HG03442 (cell line): ENCODE measurements around the gene DDX56.
A peak's percentile ranks its signal among the peaks of the same experiment; 100 is the strongest.
"Not testable (repeated sequence)": the region's sequence is repeated elsewhere in the genome, so short reads cannot be mapped to it uniquely, and the experiment has no call there.

Source experiments
- ATAC-seq: cut with Tn5 transposase; IDR thresholded peaks from one replicate; pipeline ENCODE4 v1.9.1; 2021; ENCODE audit warnings: mild to moderate bottlenecking, moderate library complexity; ENCODE audit not compliant: unreplicated experiment

DDX56 gene

GRCh38 chr7:44599222-44599621 lies 25.5 kb upstream of the DDX56 start:
- ATAC-seq: no peak

DNA sequence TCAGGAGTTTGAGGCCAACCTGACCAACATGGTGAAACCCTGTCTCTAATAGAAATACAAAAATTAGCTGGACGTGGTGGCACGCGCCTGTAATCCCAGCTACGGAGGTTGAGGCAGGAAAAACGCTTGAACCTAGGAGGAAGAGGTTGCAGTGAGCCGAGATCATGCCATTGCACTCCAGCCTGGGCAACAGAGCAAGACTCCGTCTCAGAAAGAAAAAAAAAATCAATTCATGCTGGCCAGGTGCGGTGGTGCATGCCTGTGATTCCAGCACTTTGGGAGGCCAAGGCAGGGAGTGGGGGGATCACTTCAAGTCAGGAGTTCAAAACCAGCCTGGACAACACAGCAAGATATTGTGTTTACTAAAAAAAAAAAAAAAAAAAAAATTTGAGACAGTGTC lies 23.5 kb upstream of the DDX56 start:
- ATAC-seq: not testable (repeated sequence)

- ATAC-seq: no peak
These were observed 22.4 kb upstream of the DDX56 start for GRCh38 chr7:44595934-44596635.

DNA sequence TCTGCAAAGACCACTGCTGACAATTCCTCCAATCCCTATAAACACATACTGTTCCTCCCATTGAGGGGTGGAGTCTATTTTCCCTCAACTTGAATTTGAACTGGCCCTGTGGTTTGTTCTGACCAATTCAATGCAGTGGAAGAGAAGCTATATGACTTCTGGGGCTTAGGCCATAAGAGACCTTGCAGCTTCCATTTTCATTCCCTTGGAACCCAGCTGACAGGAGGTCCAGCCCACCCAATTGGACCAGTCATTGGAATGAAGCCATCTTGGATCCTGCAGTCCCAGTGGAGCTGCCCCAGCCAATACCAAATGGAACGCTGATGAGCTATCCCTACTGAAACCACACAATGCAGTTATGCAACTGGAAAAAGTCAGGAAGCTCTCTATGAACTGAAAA lies 17.2 kb upstream of the DDX56 start:
- ATAC-seq: no peak

DNA sequence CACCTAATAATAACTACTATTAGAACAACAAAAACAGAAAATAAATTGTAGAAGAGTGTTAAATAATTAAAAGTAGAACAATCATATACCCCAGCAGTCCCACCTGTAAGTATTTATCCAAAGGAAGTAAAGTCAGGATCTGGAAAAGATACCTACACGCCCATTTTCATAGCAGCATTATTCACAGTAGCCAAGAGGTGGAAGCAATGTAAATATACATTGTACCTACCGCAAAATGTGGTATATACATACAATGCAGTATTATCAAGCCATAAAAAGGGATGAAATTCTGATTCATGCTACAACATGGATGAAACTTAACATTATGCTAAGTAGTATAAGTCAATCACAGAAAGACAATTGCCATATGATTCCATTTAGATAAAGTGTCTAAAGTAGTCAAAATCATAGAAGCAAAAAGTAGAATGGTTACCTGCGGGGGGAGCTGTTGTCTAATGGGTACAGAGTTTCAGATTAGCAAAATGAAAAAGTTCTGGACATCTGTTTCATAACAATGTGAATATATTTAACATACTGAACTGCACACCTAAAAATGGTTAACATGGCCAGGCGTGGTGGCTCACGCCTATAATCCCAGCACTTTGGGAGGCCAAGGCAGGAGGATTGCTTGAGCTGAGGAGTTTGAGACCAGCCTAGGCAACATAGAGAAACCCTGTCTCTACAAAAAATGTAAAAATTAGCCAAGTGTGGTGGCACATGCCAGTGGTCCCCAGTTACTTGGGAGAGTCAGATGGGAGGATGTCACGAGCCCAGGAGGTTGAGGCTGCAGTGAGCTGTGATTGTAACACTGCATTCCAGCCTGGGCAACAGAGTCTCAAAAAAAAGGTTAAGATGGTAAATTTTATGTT lies 14.4 kb upstream of the DDX56 start:
- no peak for ATAC-seq

DNA sequence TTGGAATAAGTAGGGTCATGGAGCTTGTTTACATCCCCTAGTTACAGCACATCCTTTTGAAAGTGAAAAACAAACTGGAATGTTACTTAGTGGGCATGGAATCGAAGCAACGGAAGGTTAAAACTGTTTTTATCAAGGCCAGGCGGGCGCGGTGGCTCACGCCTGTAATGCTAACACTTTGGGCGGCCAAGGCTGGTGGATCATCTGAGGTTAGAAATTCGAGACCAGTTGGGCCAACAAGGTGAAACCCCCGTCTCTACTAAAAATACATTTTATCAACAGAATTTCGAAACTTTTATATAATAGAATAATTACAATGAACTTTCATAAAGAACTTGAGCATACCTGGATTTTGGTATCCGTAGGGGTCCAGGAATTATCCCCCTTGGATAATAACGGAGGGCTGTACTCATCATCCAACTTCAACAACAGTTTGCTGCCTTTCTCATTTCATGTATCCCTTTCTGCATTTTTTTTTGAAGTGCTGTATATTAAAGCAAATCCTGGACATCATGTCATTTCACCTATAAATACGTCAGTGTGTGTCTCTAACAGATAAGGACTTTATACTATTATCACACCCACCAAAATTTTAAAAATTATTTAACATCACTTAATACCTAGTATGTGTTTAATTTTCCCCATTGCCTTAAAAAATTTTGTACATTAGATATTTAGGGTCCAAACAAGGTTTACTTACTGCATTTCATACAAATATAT lies 9.6 kb upstream of the DDX56 start:
- no peak for ATAC-seq

DNA sequence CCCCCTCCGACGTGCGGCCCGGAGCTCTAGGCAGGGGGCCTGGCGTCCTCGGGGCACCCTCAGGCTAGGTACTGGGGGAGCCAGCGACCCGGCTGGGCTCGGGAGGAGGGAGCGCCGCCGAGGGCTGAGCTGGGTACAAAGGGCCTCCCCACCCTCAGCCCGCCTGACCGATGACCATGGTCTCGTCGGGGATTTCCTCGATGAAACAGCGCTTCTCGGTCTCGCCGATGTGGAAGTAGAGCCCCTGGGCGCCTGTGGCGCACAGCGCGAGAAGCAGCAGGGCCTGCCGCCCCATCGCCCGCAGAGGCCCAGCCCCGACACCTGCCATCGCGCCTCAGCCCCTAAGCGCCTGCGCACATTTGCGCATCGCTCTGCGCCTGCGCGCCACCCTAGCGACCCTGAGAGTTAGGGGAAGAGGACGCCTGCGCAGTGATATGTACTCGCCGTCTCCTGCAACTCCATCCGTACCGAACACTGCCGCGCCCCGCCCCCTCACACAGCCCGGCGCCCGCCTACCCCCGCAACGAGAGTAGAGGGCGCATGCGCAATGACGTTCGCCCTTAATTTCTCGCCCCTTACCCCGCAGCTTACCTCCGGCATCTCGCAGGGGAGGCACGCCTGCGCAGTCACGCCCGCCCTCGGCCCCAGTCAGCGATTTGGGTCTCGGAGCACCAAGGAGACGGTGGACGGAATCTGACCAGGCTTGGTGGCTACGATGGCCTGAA lies 8.3 kb upstream of the DDX56 start, which contains the start of gene TMED4:
Gene TMED4 (minus strand): TSS at position 353 of the 725 bp plus-strand sequence. CDS start 25 bp downstream, at position 328.
- peak; percentile 82 for ATAC-seq

DNA sequence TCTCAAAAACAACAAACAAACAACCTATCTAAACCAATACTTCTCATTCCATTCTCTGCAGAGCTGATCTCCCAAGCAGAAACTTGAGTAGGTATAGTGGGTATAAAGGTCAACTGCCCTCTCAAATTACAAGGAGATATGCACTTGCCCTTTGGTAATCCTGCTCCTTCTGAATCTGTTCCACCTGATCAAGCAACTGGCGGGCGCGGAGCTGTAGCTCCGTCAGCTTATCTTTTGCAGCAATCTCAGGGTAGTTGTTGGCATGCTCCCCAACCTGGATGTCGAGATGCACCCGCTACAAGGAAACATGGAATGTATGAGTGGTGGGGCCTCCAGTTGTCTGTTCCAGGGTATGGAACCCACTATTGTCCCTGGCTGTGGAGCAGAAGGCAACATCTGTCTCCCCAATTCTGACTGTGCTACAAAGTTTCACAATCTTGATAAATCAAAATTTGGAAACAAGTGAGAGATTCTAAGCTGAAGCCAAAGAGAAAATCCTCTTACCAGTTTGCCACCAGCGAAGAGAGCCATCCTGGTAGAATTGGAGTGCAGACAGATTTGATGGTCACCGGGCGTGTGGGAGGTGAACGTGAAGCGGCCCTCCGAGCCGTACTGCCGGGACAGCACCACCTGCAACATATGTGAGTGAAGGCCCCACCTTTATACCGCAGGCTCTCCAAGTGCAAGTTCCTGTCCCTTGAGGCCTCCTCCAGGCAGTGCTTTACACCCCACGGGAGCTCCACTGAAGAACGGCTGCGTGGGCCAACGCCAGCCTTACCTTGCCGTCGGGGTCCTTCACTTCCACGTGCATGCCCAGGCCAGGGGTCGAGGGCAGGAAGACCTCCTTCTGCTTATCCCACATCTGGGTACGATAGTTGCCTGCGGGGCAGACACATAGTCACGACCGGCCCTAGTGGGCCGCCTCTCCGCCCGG lies 7.5 kb upstream of the DDX56 start:
- ATAC-seq: peak; percentile 26

GRCh38 chr7:44576228-44576627 lies 2.5 kb upstream of the DDX56 start:
- ATAC-seq: no peak

DNA sequence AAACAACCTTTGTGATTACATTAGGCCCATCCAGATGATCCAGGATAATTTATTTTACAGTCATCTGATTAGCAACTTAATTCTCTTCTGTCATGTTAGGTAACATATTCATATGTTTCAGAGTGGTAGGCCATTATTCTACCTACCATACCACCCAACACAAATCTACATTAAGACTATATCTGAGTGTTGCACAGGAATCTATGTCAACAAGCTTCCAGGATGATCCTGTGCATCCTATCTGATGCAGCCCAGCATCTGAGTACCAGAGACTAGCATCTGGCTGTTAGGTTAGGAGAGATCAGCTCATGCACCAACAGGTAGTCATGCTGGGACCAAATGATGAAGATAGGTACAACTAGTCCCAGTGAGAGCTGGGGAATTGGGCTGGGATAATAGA lies 1.3 kb upstream of the DDX56 start:
- no peak for ATAC-seq

- no peak for ATAC-seq
These were observed 672 bp upstream of the DDX56 start for GRCh38 chr7:44574287-44574872.

GRCh38 chr7:44572771-44573170 lies 937 bp downstream of the DDX56 start:
- no peak for ATAC-seq

- no peak for ATAC-seq
These were observed 3.7 kb downstream of the DDX56 start for GRCh38 chr7:44569959-44570358.

DNA sequence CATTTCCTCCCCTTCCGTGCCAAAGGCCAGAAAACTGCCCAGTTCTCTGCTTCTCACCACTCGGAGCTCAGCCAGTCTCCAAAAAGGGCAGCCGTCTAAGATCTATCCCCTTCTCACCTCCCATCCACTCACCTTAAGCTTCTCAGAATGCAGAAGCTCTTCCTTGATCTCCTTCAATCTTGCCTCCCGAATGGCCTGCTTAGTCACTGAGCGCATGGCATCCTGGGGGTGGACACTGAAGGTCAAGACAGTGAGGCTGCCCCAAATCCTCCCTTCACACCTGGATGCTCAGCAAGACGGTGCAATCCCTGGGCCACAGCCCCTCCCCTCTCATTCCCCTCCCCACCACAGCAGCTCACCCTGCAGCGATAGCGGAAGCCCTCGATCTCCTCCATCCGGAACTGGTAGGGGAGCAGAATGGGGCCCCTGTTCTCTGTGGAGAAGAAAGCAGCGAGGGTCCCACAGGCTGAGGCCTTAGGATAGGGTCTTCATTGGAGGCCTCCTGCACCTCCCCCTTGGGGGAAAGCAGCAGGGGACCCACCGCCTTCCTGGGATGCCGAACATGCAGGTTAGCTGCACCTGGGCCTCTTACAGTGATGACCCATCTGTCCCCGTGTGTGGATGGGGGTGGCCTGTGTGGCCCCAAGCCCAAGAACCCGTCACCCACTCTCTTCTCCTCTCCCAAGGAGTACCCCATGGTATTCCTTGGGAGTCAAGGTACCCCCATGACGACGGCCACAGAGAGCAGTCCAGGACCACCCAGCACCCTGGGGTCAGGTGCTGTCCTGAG lies 4.7 kb downstream of the DDX56 start:
- no peak for ATAC-seq

GRCh38 chr7:44567884-44568283 lies 5.8 kb downstream of the DDX56 start:
- ATAC-seq: no peak

- ATAC-seq: no peak
These were observed 7.0 kb downstream of the DDX56 start for GRCh38 chr7:44566680-44567079.

DNA sequence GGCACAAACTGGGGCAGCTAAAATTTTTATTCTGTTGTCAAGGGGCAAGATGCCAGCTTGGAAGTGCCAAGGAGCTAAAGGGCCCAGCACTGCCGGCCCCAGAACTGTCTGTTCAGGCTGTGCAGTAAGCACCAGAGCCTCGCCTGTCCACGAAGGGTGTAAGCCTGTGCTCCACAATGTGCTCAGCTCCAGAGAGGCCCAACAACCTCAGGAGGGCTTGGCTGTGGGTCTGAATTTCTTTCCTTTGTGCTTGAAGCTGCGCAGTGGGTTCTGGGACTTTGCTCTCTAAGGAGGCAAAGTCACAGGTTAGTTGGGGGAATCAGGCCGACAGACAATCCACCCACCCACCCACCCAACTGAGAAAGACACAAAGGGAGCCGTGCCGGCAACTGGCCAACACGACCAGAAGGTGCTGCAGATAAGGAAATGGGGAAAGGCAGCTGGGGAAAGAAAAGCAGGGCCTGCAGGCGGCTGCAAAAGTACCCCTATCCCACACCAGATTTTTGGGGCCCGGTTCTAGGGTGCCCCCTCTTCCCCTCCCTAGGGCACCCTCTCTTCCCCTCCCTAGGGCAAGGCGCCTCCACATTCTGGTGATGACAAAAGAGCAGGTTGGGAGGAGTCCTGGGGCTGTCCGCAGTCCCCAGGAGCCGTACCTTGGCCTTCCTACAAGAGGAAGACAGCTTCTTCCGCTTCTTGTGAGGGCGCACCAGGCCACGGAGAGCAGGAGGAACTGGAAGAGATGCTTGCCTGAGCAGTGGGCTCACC lies 7.7 kb downstream of the DDX56 start:
- ATAC-seq: no peak
